ENCODE measurements around the gene EXOC5. TPM values are rescaled to one million over a fixed set of nuclear protein-coding genes. Genes with fewer than 3 reads are reported as not detected.
"Not testable (repeated sequence)": the region's sequence is repeated elsewhere in the genome, so short reads cannot be mapped to it uniquely, and the experiment has no call there.

EXOC5 gene
- total RNA-seq, 4 donors from 2014 or later, result 25.3 to 96.0 (median 50.2) TPM

GRCh38 chr14:57259672-57260071 is 9.0 kb downstream of the EXOC5 start:
- peaks cover 0 to 4% of the 10 kb centered on the region in 2 donors for H3K9me3 ChIP-seq
- TF ChIP-seq POLR2A (IDR thresholded peaks at IDR 0.05) (no peak), CTCF (IDR thresholded peaks at IDR 0.05) (no peak)
- no peaks in the 10 kb centered on the region for H3K4me1 ChIP-seq
- H3K36me3 ChIP-seq, result no peaks in the 10 kb centered on the region
- intact Hi-C loops (cut with DNase I; ENCODE audit: low total_unique reads), result no loop called here
- no peak for DNase-seq
- H3K27me3 ChIP-seq, result no peaks in the 10 kb centered on the region
- no peak overlapping the region for H3K27ac ChIP-seq
- no peak overlapping the region for H3K4me3 ChIP-seq

- H3K9me3 ChIP-seq; intact Hi-C loops (cut with DNase I; ENCODE audit: low total_unique reads); DNase-seq; H3K36me3 ChIP-seq; H3K4me3 ChIP-seq; H3K27me3 ChIP-seq; H3K27ac ChIP-seq; H3K4me1 ChIP-seq: not testable (repeated sequence)
Observed at GRCh38 chr14:57258221-57258620, 10.5 kb downstream of the EXOC5 start.

GRCh38 chr14:57254884-57255283 is 13.8 kb downstream of the EXOC5 start:
- H3K4me1 ChIP-seq, result no peaks in the 10 kb centered on the region

GRCh38 chr14:57246933-57247657 is 21.6 kb downstream of the EXOC5 start:
- no peak overlapping the region for H3K27ac ChIP-seq
- no peaks in the 10 kb centered on the region for H3K36me3 ChIP-seq
- no peak for DNase-seq
- no peaks in the 10 kb centered on the region for H3K4me1 ChIP-seq
- TF ChIP-seq POLR2A (IDR thresholded peaks at IDR 0.05), result no peak
- no peak for TF ChIP-seq CTCF (IDR thresholded peaks at IDR 0.05)
- intact Hi-C loops (cut with DNase I; ENCODE audit: low total_unique reads), result no loop called here
- H3K4me3 ChIP-seq, result no peak overlapping the region
- H3K9me3 ChIP-seq, result no peaks in the 10 kb centered on the region
- H3K27me3 ChIP-seq, result no peaks in the 10 kb centered on the region

More at GRCh38 chr14:57254884-57255283, 13.8 kb downstream of the EXOC5 start:
- TF ChIP-seq POLR2A (IDR thresholded peaks at IDR 0.05) (no peak), CTCF (IDR thresholded peaks at IDR 0.05) (no peak)
- H3K9me3 ChIP-seq, result peaks cover 0 to 4% of the 10 kb centered on the region in 2 donors
- H3K4me3 ChIP-seq, result no peak overlapping the region
- no peaks in the 10 kb centered on the region for H3K27me3 ChIP-seq
- H3K27ac ChIP-seq, result no peak overlapping the region
- no peaks in the 10 kb centered on the region for H3K36me3 ChIP-seq
- intact Hi-C loops (cut with DNase I; ENCODE audit: low total_unique reads), result no loop called here
- no peak for DNase-seq

GRCh38 chr14:57245941-57246340 is 22.8 kb downstream of the EXOC5 start:
- intact Hi-C loops (cut with DNase I; ENCODE audit: low total_unique reads), result no loop called here
- no peaks in the 10 kb centered on the region for H3K4me1 ChIP-seq
- no peak for DNase-seq
- H3K4me3 ChIP-seq, result no peak overlapping the region
- H3K9me3 ChIP-seq, result no peaks in the 10 kb centered on the region
- H3K27me3 ChIP-seq, result no peaks in the 10 kb centered on the region
- no peaks in the 10 kb centered on the region for H3K36me3 ChIP-seq
- no peak overlapping the region for H3K27ac ChIP-seq
- no peak for TF ChIP-seq CTCF (IDR thresholded peaks at IDR 0.05)
- no peak for TF ChIP-seq POLR2A (IDR thresholded peaks at IDR 0.05)

Data from uterus (tissue), 4 donors.